ENCODE data around the gene TAGLN2. TPM values are rescaled to one million over a fixed set of nuclear protein-coding genes. Genes with fewer than 3 reads are reported as not detected.
"Not testable (repeated sequence)": the region's sequence is repeated elsewhere in the genome, so short reads cannot be mapped to it uniquely, and the experiment has no call there.

TAGLN2 gene
- total RNA-seq, 5 donors from 2014 or later (not counting 1 experiment from before 2014, with no cell fraction given): 210 to 372 (median 245) TPM

DNA sequence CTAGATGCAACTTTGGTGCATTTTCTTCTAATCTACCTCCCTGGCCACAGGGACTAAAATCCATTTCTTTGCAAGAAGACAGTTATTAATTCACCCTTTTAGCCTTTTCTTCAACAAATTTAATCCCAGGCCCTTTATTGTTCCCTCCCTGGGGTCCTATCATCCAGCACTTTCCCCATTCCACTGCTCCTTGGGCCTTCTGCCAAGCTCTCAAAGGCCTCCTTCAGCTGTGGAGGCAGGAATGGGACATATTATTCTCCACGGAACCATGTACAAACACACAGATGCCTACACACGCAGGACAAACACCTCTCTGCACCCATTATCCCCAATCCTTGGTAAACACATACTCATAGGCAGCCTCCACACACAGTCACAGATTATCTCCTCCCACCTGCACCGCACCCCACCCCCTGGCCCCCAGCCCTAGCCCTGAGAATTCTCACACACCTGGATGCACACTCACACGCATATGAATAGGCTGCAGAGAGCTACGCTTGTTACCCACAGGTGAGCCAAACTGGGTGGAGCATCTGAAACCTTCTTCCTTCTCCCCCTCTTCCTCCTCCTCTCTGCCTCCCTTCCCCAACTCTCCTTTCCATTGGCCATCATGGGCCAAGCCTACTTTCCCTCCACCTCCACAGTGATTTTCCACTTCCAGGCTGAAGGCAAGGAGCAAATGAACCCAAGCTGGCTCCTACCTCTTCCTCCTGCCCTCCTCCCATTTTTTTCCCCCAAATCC is 11.7 kb downstream of the TAGLN2 start:
- WGBS (ENCODE audit: insufficient coverage): 93% methylated on average over 5 of the region's 5 CpGs
- Histone ChIP-seq H3K9me3 (no peaks in the 10 kb centered on the region), H3K36me3 (ENCODE audit: control insufficient read depth in 2 of 2, extremely low read depth in 1 of 2, insufficient read depth in 1 of 2, low read length in 1 of 2) (peaks cover 18 to 21% of the 10 kb centered on the region in 2 donors), H3K27ac (ENCODE audit: low read length) (peak overlapping the region; percentile 6), H3K4me3 (ENCODE audit: control insufficient read depth in 1 of 2, extremely low read depth in 1 of 2, low read length in 1 of 2) (no peak overlapping the region), H3K27me3 (replicated peaks in 1 of 2; ENCODE audit: control insufficient read depth in 2 of 2, extremely low read depth in 1 of 2, insufficient read depth in 2 of 2, low read length in 1 of 2) (no peaks in the 10 kb centered on the region), H3K4me1 (ENCODE audit: control insufficient read depth in 1 of 2, extremely low read depth in 1 of 2, insufficient read depth in 2 of 2, low read length in 2 of 2) (peaks cover 28 to 65% of the 10 kb centered on the region in 2 experiments)
- Mint-ChIP-seq H3K27me3 (no peaks in the 10 kb centered on the region), H3K36me3 (peaks cover 23% of the 10 kb centered on the region), H3K27ac (peak overlapping the region; percentile 94 to 98), H3K9me3 (no peaks in the 10 kb centered on the region), H3K4me1 (peaks cover 68 to 85% (median 80%) of the 10 kb centered on the region in 3 donors), H3K4me3 (peak overlapping the region in 1 of 3 donors; percentile 63)
- POLR2A ChIA-PET: interaction anchor here (0.6 to 2.9 kb wide), 3 partner anchors 11 to 1300 kb away, joined by 3 to 16 read pairs (median 3); partner anchors contain the start of gene TAGLN2 (in 1 of the 2)
- DNase-seq (no peak), ATAC-seq (replicated peaks in 1 of 4) (no peak)
- CTCF ChIA-PET: no interaction called here

GRCh38 chr1:159911326-159912070 is 13.8 kb downstream of the TAGLN2 start:
- no peaks in the 10 kb centered on the region for H3K9me3 Mint-ChIP-seq
- H3K9me3 ChIP-seq: no peaks in the 10 kb centered on the region
- peaks cover 11% of the 10 kb centered on the region for H3K36me3 Mint-ChIP-seq
- H3K27me3 Mint-ChIP-seq: no peaks in the 10 kb centered on the region
- H3K27ac Mint-ChIP-seq: peak overlapping the region; percentile 94 to 98
- DNase-seq (peak in 1 of 35 experiments; percentile 35), ATAC-seq (replicated peaks in 1 of 4) (no peak)
- H3K27me3 ChIP-seq (replicated peaks in 1 of 2; ENCODE audit: control insufficient read depth in 2 of 2, extremely low read depth in 1 of 2, insufficient read depth in 2 of 2, low read length in 1 of 2): no peaks in the 10 kb centered on the region
- CTCF ChIA-PET: interaction anchor here (0.6 to 1.0 kb wide), 3 partner anchors 15 to 171 kb away, joined by 3 to 4 read pairs (median 4); no protein-coding TSS in a partner anchor
- H3K27ac ChIP-seq (ENCODE audit: low read length): peak overlapping the region; percentile 97
- H3K36me3 ChIP-seq (ENCODE audit: control insufficient read depth in 2 of 2, extremely low read depth in 1 of 2, insufficient read depth in 1 of 2, low read length in 1 of 2): peaks cover 4 to 6% of the 10 kb centered on the region in 2 donors
- POLR2A ChIA-PET: interaction anchor here in 1 of 2 donors (0.7 kb wide), 1 partner anchor 348 kb away, joined by 3 read pairs; no protein-coding TSS in a partner anchor
- 17% methylated on average over 1 of the region's 6 CpGs for WGBS (ENCODE audit: insufficient coverage)
- H3K4me3 Mint-ChIP-seq: peak overlapping the region in 1 of 3 donors; percentile 63
- peaks cover 28 to 51% of the 10 kb centered on the region in 2 experiments for H3K4me1 ChIP-seq (ENCODE audit: control insufficient read depth in 1 of 2, extremely low read depth in 1 of 2, insufficient read depth in 2 of 2, low read length in 2 of 2)
- peaks cover 70 to 84% (median 81%) of the 10 kb centered on the region in 3 donors for H3K4me1 Mint-ChIP-seq
- no peak overlapping the region for H3K4me3 ChIP-seq (ENCODE audit: control insufficient read depth in 1 of 2, extremely low read depth in 1 of 2, low read length in 1 of 2)

DNA sequence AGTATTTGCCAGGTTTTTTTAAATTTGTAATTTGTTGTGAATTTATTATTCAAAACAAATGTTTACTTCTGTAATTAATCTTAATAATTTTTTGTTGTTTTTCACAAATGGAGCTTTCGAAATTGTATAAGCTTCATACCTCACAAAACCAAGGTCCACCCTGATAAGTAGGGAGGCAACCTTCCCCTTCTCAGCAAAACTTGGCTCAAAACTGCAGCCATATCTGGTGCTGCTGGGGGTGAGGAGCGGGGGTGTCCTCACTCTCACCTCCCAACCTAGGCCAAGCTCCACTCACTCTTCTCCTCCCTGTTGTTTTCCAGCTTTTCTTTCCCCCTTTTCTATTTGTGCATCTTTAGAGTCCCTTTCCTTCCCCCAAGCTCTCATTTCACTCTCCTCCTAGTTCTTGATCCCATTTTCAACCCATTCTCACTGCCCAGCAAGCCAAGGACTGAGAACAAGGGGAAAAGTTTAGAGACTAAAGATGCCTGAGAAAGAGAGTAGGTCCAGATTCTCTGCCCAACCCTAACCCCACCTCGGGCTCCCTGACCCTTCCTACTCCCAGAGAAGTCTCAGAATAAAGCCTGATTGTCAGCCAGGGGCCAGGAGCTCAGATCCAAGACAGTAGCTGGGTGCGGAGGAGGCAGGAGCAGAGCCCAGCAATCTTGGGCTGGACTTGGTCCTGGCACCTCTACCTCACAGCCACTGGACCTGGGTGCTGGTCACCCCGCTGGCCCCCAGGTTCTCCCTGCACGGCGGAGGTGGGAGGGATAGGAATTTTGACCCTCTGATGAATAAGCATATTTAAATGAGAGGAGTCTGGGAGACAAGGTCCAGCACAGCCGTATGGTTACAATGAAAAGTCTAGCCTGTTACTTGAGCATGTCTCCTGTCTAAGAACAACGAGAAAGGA is 17.0 kb downstream of the TAGLN2 start:
- H3K4me3 Mint-ChIP-seq: no peak overlapping the region
- DNase-seq: no peak
- H3K27ac ChIP-seq (ENCODE audit: low read length): no peak overlapping the region
- ChIA-PET POLR2A (interaction anchor here in 1 of 2 donors (0.6 to 1.7 kb wide), 3 partner anchors 15 to 1086 kb away, joined by 3 to 8 read pairs (median 4); no protein-coding TSS in a partner anchor), CTCF (interaction anchor here in 1 of 2 donors (1.6 kb wide), 1 partner anchor 16 kb away, joined by 7 read pairs; no protein-coding TSS in a partner anchor)
- no peaks in the 10 kb centered on the region for H3K27me3 Mint-ChIP-seq
- peaks cover 3% of the 10 kb centered on the region for H3K36me3 Mint-ChIP-seq
- no peaks in the 10 kb centered on the region for H3K9me3 ChIP-seq
- 92% methylated on average over 2 of the region's 9 CpGs for WGBS (ENCODE audit: insufficient coverage)
- ATAC-seq (replicated peaks in 1 of 4): no peak
- H3K4me1 Mint-ChIP-seq: peaks cover 50 to 58% (median 56%) of the 10 kb centered on the region in 3 donors
- peaks cover 0 to 1% (median 0%) of the 10 kb centered on the region in 3 donors for H3K9me3 Mint-ChIP-seq
- H3K27ac Mint-ChIP-seq: peak overlapping the region; percentile 71 to 76
- no peaks in the 10 kb centered on the region for H3K36me3 ChIP-seq (ENCODE audit: control insufficient read depth in 2 of 2, extremely low read depth in 1 of 2, insufficient read depth in 1 of 2, low read length in 1 of 2)
- H3K4me1 ChIP-seq (ENCODE audit: control insufficient read depth in 1 of 2, extremely low read depth in 1 of 2, insufficient read depth in 2 of 2, low read length in 2 of 2): peaks cover 25 to 39% of the 10 kb centered on the region in 2 experiments
- H3K4me3 ChIP-seq (ENCODE audit: control insufficient read depth in 1 of 2, extremely low read depth in 1 of 2, low read length in 1 of 2): no peak overlapping the region
- H3K27me3 ChIP-seq (replicated peaks in 1 of 2; ENCODE audit: control insufficient read depth in 2 of 2, extremely low read depth in 1 of 2, insufficient read depth in 2 of 2, low read length in 1 of 2): no peaks in the 10 kb centered on the region

DNA sequence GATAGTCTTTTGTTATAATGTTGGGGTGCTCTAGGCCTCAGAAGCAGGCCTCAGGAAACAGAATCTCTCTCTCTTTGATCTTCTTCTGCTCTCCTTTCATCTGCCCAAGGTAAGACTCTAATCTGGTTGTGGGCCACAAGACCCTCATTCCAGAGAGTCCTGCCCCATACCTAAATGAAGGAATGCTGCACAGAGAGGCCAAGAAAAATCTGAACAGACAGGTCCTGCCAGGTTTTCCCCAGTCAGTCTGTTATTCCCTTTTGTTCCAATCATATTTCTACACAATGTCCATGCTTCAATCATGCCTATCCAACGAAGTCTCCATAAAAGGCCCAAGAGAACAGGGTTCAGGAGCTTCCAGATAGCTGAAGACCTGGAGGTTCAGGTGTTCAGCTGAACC is 18.3 kb downstream of the TAGLN2 start:
- H3K4me1 ChIP-seq (ENCODE audit: control insufficient read depth in 1 of 2, extremely low read depth in 1 of 2, insufficient read depth in 2 of 2, low read length in 2 of 2): peaks cover 20 to 29% of the 10 kb centered on the region in 2 experiments
- no peaks in the 10 kb centered on the region for H3K36me3 ChIP-seq (ENCODE audit: control insufficient read depth in 2 of 2, extremely low read depth in 1 of 2, insufficient read depth in 1 of 2, low read length in 1 of 2)
- Mint-ChIP-seq H3K27me3 (no peaks in the 10 kb centered on the region), H3K4me3 (no peak overlapping the region), H3K4me1 (peaks cover 37 to 45% (median 43%) of the 10 kb centered on the region in 3 donors), H3K36me3 (peaks cover 3% of the 10 kb centered on the region), H3K9me3 (peaks cover 0 to 1% (median 0%) of the 10 kb centered on the region in 3 donors), H3K27ac (peak overlapping the region; percentile 29 to 69)
- ChIA-PET CTCF (interaction anchor here in 1 of 2 donors (1.6 kb wide), 1 partner anchor 15 kb away, joined by 7 read pairs; no protein-coding TSS in a partner anchor), POLR2A (interaction anchor here in 1 of 2 donors (1.7 kb wide), 1 partner anchor 17 kb away, joined by 8 read pairs; no protein-coding TSS in a partner anchor)
- ATAC-seq (replicated peaks in 1 of 4): no peak
- no peak overlapping the region for H3K27ac ChIP-seq (ENCODE audit: low read length)
- no peak overlapping the region for H3K4me3 ChIP-seq (ENCODE audit: control insufficient read depth in 1 of 2, extremely low read depth in 1 of 2, low read length in 1 of 2)
- peaks cover 0 to under 1% of the 10 kb centered on the region in 2 experiments for H3K27me3 ChIP-seq (replicated peaks in 1 of 2; ENCODE audit: control insufficient read depth in 2 of 2, extremely low read depth in 1 of 2, insufficient read depth in 2 of 2, low read length in 1 of 2)
- WGBS (ENCODE audit: insufficient coverage): no CpG with 5 or more reads among the region's 1 CpG
- no peak for DNase-seq
- H3K9me3 ChIP-seq: no peaks in the 10 kb centered on the region

DNA sequence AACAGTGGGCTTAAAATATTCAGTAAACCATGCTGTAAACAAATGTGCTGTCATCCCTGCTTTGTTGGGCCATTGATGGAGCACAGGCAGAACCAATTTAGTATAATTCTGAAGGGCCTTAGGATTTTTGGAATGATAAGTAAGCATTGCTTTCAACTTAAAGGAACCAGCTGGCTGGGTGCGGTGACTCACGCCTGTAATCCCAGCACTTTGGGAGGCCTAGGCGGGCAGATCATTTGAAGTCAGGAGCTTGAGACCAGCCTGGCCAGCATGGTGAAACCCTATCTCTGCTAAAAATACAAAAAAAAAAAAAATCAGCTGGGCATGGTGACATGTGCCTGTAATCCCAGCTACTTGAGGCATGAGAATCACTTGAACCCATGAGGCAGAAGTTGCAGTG is 21.3 kb downstream of the TAGLN2 start:
- peaks cover 11 to 19% (median 16%) of the 10 kb centered on the region in 3 donors for H3K4me1 Mint-ChIP-seq
- CTCF ChIA-PET: interaction anchor here (0.7 to 0.8 kb wide), 2 partner anchors 11 to 123 kb away, joined by 3 read pairs; partner anchors contain the start of gene DUSP23 (in 1 of the 2)
- not testable (repeated sequence) for H3K27me3 Mint-ChIP-seq; H3K27me3 ChIP-seq (replicated peaks in 1 of 2; ENCODE audit: control insufficient read depth in 2 of 2, extremely low read depth in 1 of 2, insufficient read depth in 2 of 2, low read length in 1 of 2); H3K4me1 ChIP-seq (ENCODE audit: control insufficient read depth in 1 of 2, extremely low read depth in 1 of 2, insufficient read depth in 2 of 2, low read length in 2 of 2); H3K36me3 ChIP-seq (ENCODE audit: control insufficient read depth in 2 of 2, extremely low read depth in 1 of 2, insufficient read depth in 1 of 2, low read length in 1 of 2); H3K4me3 Mint-ChIP-seq; H3K9me3 Mint-ChIP-seq; DNase-seq; H3K9me3 ChIP-seq; ATAC-seq (replicated peaks in 1 of 4); H3K4me3 ChIP-seq (ENCODE audit: control insufficient read depth in 1 of 2, extremely low read depth in 1 of 2, low read length in 1 of 2); H3K36me3 Mint-ChIP-seq; H3K27ac Mint-ChIP-seq; H3K27ac ChIP-seq (ENCODE audit: low read length)
- 100% methylated on average over 3 of the region's 3 CpGs for WGBS (ENCODE audit: insufficient coverage)
- POLR2A ChIA-PET: interaction anchor here (0.6 to 0.7 kb wide), 2 partner anchors 20 to 37 kb away, joined by 3 read pairs; no protein-coding TSS in a partner anchor

Data from T-cell (primary cell).